Measurements from ENCODE around the gene DACT2.

- no peak for TF ChIP-seq POLR2A (IDR thresholded peaks at IDR 0.05; ENCODE audit: low read depth, low read length)
- TF ChIP-seq TAF1 (IDR thresholded peaks at IDR 0.05; ENCODE audit: low read depth, low read length), result no peak
- TF ChIP-seq POLR2AphosphoS5 (IDR thresholded peaks at IDR 0.05; ENCODE audit: low read depth, low read length), result no peak
- TF ChIP-seq POU2F2 (IDR thresholded peaks at IDR 0.05; ENCODE audit: low read depth, low read length), result no peak
- TF ChIP-seq SPI1 (IDR thresholded peaks at IDR 0.05; ENCODE audit: low read depth, low read length), result no peak
- TF ChIP-seq PAX5 (IDR thresholded peaks at IDR 0.05; ENCODE audit: insufficient read depth, low read length, severe bottlenecking), result no peak
Observed at GRCh38 chr6:168269455-168270243, 49.9 kb downstream of the DACT2 start.

All from GM12891 (cell line).